ENCODE data around the gene PRUNE2.

The PRUNE2 gene

GRCh38 chr9:76730801-76731200 is 175.1 kb downstream of the PRUNE2 start:
- DNase-seq (ENCODE audit: low spot score): no peak

GRCh38 chr9:76729980-76730737 is 175.8 kb downstream of the PRUNE2 start:
- DNase-seq (ENCODE audit: low spot score): no peak

- DNase-seq (ENCODE audit: low spot score): no peak
Measured at GRCh38 chr9:76729116-76729515, 176.8 kb downstream of the PRUNE2 start.

- no peak for DNase-seq (ENCODE audit: low spot score)
Measured at GRCh38 chr9:76725885-76726284, 180.0 kb downstream of the PRUNE2 start.

- no peak for DNase-seq (ENCODE audit: low spot score)
Measured at GRCh38 chr9:76725011-76725546, 180.8 kb downstream of the PRUNE2 start.

GRCh38 chr9:76720245-76720644 is 185.7 kb downstream of the PRUNE2 start:
- no peak for DNase-seq (ENCODE audit: low spot score)

- peak; percentile 6 for DNase-seq (ENCODE audit: low spot score)
Measured at GRCh38 chr9:76718166-76718565, 187.7 kb downstream of the PRUNE2 start.

- peak; percentile 40 for DNase-seq (ENCODE audit: low spot score)
Measured at GRCh38 chr9:76717613-76718012, 188.3 kb downstream of the PRUNE2 start.

- peak; percentile 49 for DNase-seq (ENCODE audit: low spot score)
Measured at GRCh38 chr9:76717176-76717575, 188.7 kb downstream of the PRUNE2 start.

GRCh38 chr9:76716085-76716672 is 189.7 kb downstream of the PRUNE2 start:
- peak; percentile 55 for DNase-seq (ENCODE audit: low spot score)

GRCh38 chr9:76713381-76713780 is 192.5 kb downstream of the PRUNE2 start:
- DNase-seq (ENCODE audit: low spot score): no peak

GRCh38 chr9:76709020-76709419 is 196.9 kb downstream of the PRUNE2 start:
- no peak for DNase-seq (ENCODE audit: low spot score)

GRCh38 chr9:76707510-76707909 is 198.4 kb downstream of the PRUNE2 start:
- no peak for DNase-seq (ENCODE audit: low spot score)

- peak; percentile 76 for DNase-seq (ENCODE audit: low spot score)
Measured at GRCh38 chr9:76704593-76705204, 201.2 kb downstream of the PRUNE2 start.

- DNase-seq (ENCODE audit: low spot score): no peak
Measured at GRCh38 chr9:76703270-76703669, 202.6 kb downstream of the PRUNE2 start.

- DNase-seq (ENCODE audit: low spot score): no peak
Measured at GRCh38 chr9:76701441-76702039, 204.4 kb downstream of the PRUNE2 start.

- no peak for DNase-seq (ENCODE audit: low spot score)
Measured at GRCh38 chr9:76700916-76701315, 205.0 kb downstream of the PRUNE2 start.

GRCh38 chr9:76699971-76700370 is 205.9 kb downstream of the PRUNE2 start:
- no peak for DNase-seq (ENCODE audit: low spot score)

GRCh38 chr9:76697554-76697953 is 208.4 kb downstream of the PRUNE2 start:
- no peak for DNase-seq (ENCODE audit: low spot score)

- DNase-seq (ENCODE audit: low spot score): no peak
Measured at GRCh38 chr9:76697081-76697480, 208.8 kb downstream of the PRUNE2 start.

GRCh38 chr9:76693912-76694311 is 212.0 kb downstream of the PRUNE2 start:
- DNase-seq (ENCODE audit: low spot score): no peak

- no peak for DNase-seq (ENCODE audit: low spot score)
Measured at GRCh38 chr9:76692458-76693129, 213.3 kb downstream of the PRUNE2 start.

All from globus pallidus (tissue), 1 donor.